A549 (cell line): ENCODE data around the gene THAP4. TPM values are rescaled to one million over a fixed set of nuclear protein-coding genes. Genes with fewer than 3 reads are reported as not detected.

Source experiments
- ATAC-seq, 2 experiments: fragments of 200-7000 bp in 1 of 2; fragments of >200 bp in 1 of 2; cut with Nextera tagmentation in 1 of 2; cut with Tn5 transposase in 1 of 2; 3 replicates each; pipeline versions ENCODE4 v1.8.0 to v1.9.1; 2018 to 2020; ENCODE audit warnings: mild to moderate bottlenecking in 1 of 2, moderate library complexity in 1 of 2
- CTCF ChIA-PET: fragments of 300-600 bp; sonication (Branson Sonifier 250); formaldehyde crosslinking; extraction: SDS; loops from one replicate; lab custom pipeline; 2021; ENCODE audit warnings: antibody characterized with exemption, inconsistent platforms; lab: Yijun Ruan, JAX
- POLR2A ChIA-PET: fragments of 350-600 bp; formaldehyde crosslinking; extraction: SDS; loops from one replicate; lab custom pipeline; 2021; ENCODE audit warnings: antibody characterized with exemption, inconsistent platforms; lab: Yijun Ruan, JAX
- DNase-seq, 2 experiments: peaks; one replicate each; pipeline versions ENCODE4 v3.0.0 to v3.0.0-alpha.2; 2011 to 2016; ENCODE audit warnings: low read depth in 1 of 2, low spot score in 1 of 2
- FAIRE-seq: peaks from 2 replicates; lab custom pipeline; 2011; peaks lifted over from hg19 to GRCh38; lab: Jason Lieb, UNC
- H3K27ac ChIP-seq, 2 experiments: fragments of >200 bp; sonication (Bioruptor Twin); formaldehyde crosslinking; 3 replicates each; pipeline ENCODE4 v1.5.1; 2016 to 2017
- H3K4me1 ChIP-seq: fragments of >200 bp; sonication (Bioruptor Twin); formaldehyde crosslinking; 3 replicates; pipeline ENCODE4 v1.6.1; 2016
- H3K4me2 ChIP-seq: fragments of >200 bp; sonication (Bioruptor Twin); formaldehyde crosslinking; 3 replicates; pipeline ENCODE4 v1.6.1; 2016
- H3K4me3 ChIP-seq: fragments of >200 bp; sonication (Bioruptor Twin); formaldehyde crosslinking; 3 replicates; pipeline ENCODE4 v1.5.1; 2016
- H3K9me3 ChIP-seq: fragments of >200 bp; sonication (Bioruptor Twin); formaldehyde crosslinking; 3 replicates; pipeline ENCODE4 v1.6.1; 2016
- ATOH8 ChIP-seq: fragments of 250-450 bp; sonication (Bioruptor Pico); IDR thresholded peaks from 2 replicates; pipeline ENCODE4 v1.5.0; 2020; ENCODE audit warnings: low read depth, mild to moderate bottlenecking, moderate library complexity
- CBX2 ChIP-seq: fragments of 200-600 bp; sonication (generic); IDR thresholded peaks from 2 replicates; pipeline ENCODE4 v1.6.1; 2016; ENCODE audit warnings: low read depth, mild to moderate bottlenecking, borderline replicate concordance
- E2F6 ChIP-seq: IDR thresholded peaks from 2 replicates; pipeline ENCODE4 v1.6.1; 2012; ENCODE audit warnings: low read depth, borderline replicate concordance
- EHF ChIP-seq: fragments of 250-450 bp; sonication (Bioruptor Pico); IDR thresholded peaks from 2 replicates; pipeline ENCODE4 v1.5.0; 2020; ENCODE audit warnings: mild to moderate bottlenecking
- EP300 ChIP-seq, 2 experiments: fragments of >200 bp; sonication (Bioruptor Twin); formaldehyde crosslinking; IDR thresholded peaks; 2 replicates in 1 of 2; 3 replicates in 1 of 2; pipeline ENCODE4 v1.6.1; 2016 to 2017
- FOXS1 ChIP-seq: fragments of 250-450 bp; sonication (Bioruptor Pico); IDR thresholded peaks from 2 replicates; pipeline ENCODE4 v1.5.0; 2020; ENCODE audit warnings: mild to moderate bottlenecking, moderate library complexity
- HDAC2 ChIP-seq: fragments of 200-600 bp; sonication (generic); IDR thresholded peaks from 2 replicates; pipeline ENCODE4 v1.6.1; 2016
- HES2 ChIP-seq: fragments of >200 bp; sonication (Bioruptor Twin); formaldehyde crosslinking; IDR thresholded peaks from 2 replicates; pipeline ENCODE4 v1.6.1; 2016
- HEYL ChIP-seq: fragments of 250-450 bp; sonication (Bioruptor Pico); IDR thresholded peaks from 2 replicates; pipeline ENCODE4 v1.8.0; 2021; ENCODE audit warnings: mild to moderate bottlenecking, moderate library complexity
- JUN ChIP-seq, 2 experiments: fragments of >200 bp; sonication (Bioruptor Twin); formaldehyde crosslinking; IDR thresholded peaks; 2 replicates in 1 of 2; 3 replicates in 1 of 2; pipeline ENCODE4 v1.6.1; 2016 to 2017
- JUNB ChIP-seq: fragments of >200 bp; sonication (Bioruptor Twin); formaldehyde crosslinking; IDR thresholded peaks from 2 replicates; pipeline ENCODE4 v1.6.1; 2016
- KDM1A ChIP-seq: fragments of 200-600 bp; sonication (generic); IDR thresholded peaks from 2 replicates; pipeline ENCODE4 v1.6.1; 2016; ENCODE audit warnings: low read depth, mild to moderate bottlenecking
- MAX ChIP-seq: IDR thresholded peaks from 2 replicates; pipeline ENCODE4 v1.6.1; 2012
- NPAS2 ChIP-seq: fragments of 250-450 bp; sonication (Bioruptor Pico); IDR thresholded peaks from 2 replicates; pipeline ENCODE4 v1.8.0; 2022; ENCODE audit warnings: mild to moderate bottlenecking, moderate library complexity, borderline replicate concordance
- NR3C1 ChIP-seq: fragments of >200 bp; sonication (Bioruptor Twin); formaldehyde crosslinking; IDR thresholded peaks from 3 replicates; pipeline ENCODE4 v1.6.1; 2017
- RAD21 ChIP-seq, 2 experiments: fragments of >200 bp in 1 of 2; sonication (Bioruptor Twin) in 1 of 2; formaldehyde crosslinking in 1 of 2; IDR thresholded peaks in 1 of 2; conservative IDR thresholded peaks in 1 of 2; 2 replicates in 1 of 2; 3 replicates in 1 of 2; pipeline ENCODE4 v1.6.1; 2012 to 2018; ENCODE audit warnings: inconsistent platforms in 1 of 2
- RCOR1 ChIP-seq: fragments of 150-350 bp; IDR thresholded peaks from 2 replicates; pipeline ENCODE4 v1.6.1; 2014; ENCODE audit warnings: antibody characterized with exemption, low read length, low read depth
- RNF2 ChIP-seq: fragments of 200-600 bp; sonication (generic); IDR thresholded peaks from 2 replicates; pipeline ENCODE4 v1.6.1; 2016; ENCODE audit warnings: low read depth, mild to moderate bottlenecking, antibody characterized with exemption, moderate library complexity, borderline replicate concordance
- SMC3 ChIP-seq: fragments of >200 bp; sonication (Bioruptor Twin); formaldehyde crosslinking; IDR thresholded peaks from 3 replicates; pipeline ENCODE4 v1.6.1; 2018; ENCODE audit warnings: inconsistent platforms
- SREBF2 ChIP-seq: fragments of 450-650 bp; IDR thresholded peaks from 2 replicates; pipeline ENCODE4 v1.6.1; 2014; ENCODE audit warnings: mild to moderate bottlenecking, moderate library complexity
- ZFP36 ChIP-seq: fragments of 450-650 bp; IDR thresholded peaks from 2 replicates; pipeline ENCODE4 v1.6.1; 2014; ENCODE audit warnings: borderline replicate concordance; ENCODE audit not compliant: partially characterized antibody
- ZSCAN20 ChIP-seq: fragments of 250-450 bp; sonication (Bioruptor Pico); IDR thresholded peaks from 2 replicates; pipeline ENCODE4 v1.8.0; 2022; ENCODE audit warnings: mild to moderate bottlenecking, moderate library complexity
- WGBS: methylation state at CpG from one replicate; pipeline ENCODE4 v1.1.6; 2017; ENCODE audit errors: missing lambda C conversion rate; 5-methylcytosine and 5-hydroxymethylcytosine counted together
- polyA plus RNA-seq, 4 experiments: library from polyadenylated mRNA; depleted of rRNA in 3 of 4; stranded (reverse); fragments of >200 nt; fragmentation: RNase III in 1 of 4; extraction: RNeasy Plus Mini Kit Qiagen cat#74134 plus additional on column Dnase treatment in 1 of 4; gene quantifications; 2 replicates in 3 of 4; 3 replicates in 1 of 4; pipeline ENCODE4 v1.2.3, GENCODE V29; 2011 to 2017
- TF ChIP-seq, protein P1 (sequence below): IDR thresholded peaks from 2 replicates; pipeline ENCODE4 v1.6.1; 2012
- TF ChIP-seq, protein P2 (sequence below): fragments of >200 bp; sonication (Bioruptor Twin); formaldehyde crosslinking; IDR thresholded peaks from 3 replicates; pipeline ENCODE4 v1.6.1; 2016
- TF ChIP-seq, protein P3 (sequence below): fragments of >200 bp; sonication (Bioruptor Twin); formaldehyde crosslinking; IDR thresholded peaks from 3 replicates; pipeline ENCODE4 v1.5.1; 2016

THAP4 gene
- polyA plus RNA-seq, 2 of the 4 experiments (the other 2 are of a cell fraction) = 36.1 to 51.0 TPM

GRCh38 chr2:241597561-241597960 lies 39.4 kb downstream of the THAP4 start:
- no peak overlapping the region for H3K4me2 ChIP-seq
- no peak for DNase-seq
- FAIRE-seq = no peak
- H3K4me1 ChIP-seq = no peaks in the 10 kb centered on the region
- TF ChIP-seq SMC3 (no peak), RCOR1 (no peak), JUN (IDR thresholded peaks at IDR 0.05) (no peak), SREBF2 (no peak), EP300 (IDR thresholded peaks at IDR 0.05) (no peak), ATOH8 (CRISPR knock-in tag) (no peak), ZSCAN20 (CRISPR knock-in tag) (no peak), RAD21 (conservative IDR thresholded peaks at IDR 0.05 in 1 of 2, IDR thresholded peaks at IDR 0.05 in 1 of 2) (no peak)
- TF ChIP-seq, protein P1, sequence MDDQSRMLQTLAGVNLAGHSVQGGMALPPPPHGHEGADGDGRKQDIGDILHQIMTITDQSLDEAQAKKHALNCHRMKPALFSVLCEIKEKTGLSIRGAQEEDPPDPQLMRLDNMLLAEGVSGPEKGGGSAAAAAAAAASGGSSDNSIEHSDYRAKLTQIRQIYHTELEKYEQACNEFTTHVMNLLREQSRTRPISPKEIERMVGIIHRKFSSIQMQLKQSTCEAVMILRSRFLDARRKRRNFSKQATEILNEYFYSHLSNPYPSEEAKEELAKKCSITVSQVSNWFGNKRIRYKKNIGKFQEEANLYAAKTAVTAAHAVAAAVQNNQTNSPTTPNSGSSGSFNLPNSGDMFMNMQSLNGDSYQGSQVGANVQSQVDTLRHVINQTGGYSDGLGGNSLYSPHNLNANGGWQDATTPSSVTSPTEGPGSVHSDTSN = no peak
- H3K4me3 ChIP-seq = no peak overlapping the region
- no peak overlapping the region for H3K27ac ChIP-seq
- POLR2A ChIA-PET = no interaction called here
- CTCF ChIA-PET = interaction anchor here (0.9 to 1.6 kb wide), 4 partner anchors 30 to 281 kb away, joined by 3 to 4 read pairs (median 4); partner anchors contain the start of gene BOK
- no peaks in the 10 kb centered on the region for H3K9me3 ChIP-seq
- no peak for ATAC-seq
- 95% methylated on average over 6 of the region's 6 CpGs for WGBS

DNA sequence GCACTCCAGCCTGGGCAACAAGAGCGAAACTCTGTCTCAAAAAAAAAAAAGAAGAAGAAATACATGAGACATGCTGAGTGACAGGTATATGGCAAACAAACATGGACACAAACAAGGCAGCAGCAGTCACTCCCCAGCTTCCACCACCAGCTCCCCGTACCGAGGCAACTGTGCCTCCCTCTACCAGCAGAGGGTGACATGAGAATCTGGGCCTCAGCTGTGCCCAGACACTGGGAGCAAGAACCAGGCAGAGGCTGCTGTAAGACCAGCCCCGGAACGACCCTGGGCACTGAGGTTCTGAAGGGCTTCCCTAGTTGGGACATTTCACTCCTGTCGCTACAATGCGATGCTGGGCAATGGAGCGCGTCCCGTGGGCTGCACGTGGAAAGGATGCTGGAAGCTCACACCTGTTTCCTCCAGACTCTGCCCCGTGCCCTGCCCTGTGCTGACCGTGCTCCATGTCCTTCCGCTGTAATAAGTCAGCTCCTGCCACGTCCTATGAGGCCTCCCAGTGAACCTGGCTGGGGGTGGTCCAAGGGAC lies 41.3 kb downstream of the THAP4 start:
- POLR2A ChIA-PET = no interaction called here
- FAIRE-seq = no peak
- H3K4me3 ChIP-seq = no peak overlapping the region
- H3K4me2 ChIP-seq = no peak overlapping the region
- CTCF ChIA-PET = interaction anchor here (0.9 to 1.1 kb wide), 2 partner anchors 40 to 64 kb away, joined by 3 to 4 read pairs; no protein-coding TSS in a partner anchor
- H3K27ac ChIP-seq = no peak overlapping the region
- no peaks in the 10 kb centered on the region for H3K4me1 ChIP-seq
- WGBS = 97% methylated on average over 15 of the region's 15 CpGs
- TF ChIP-seq ATOH8 (CRISPR knock-in tag) = no peak
- TF ChIP-seq KDM1A = no peak
- no peak for TF ChIP-seq MAX
- no peak for TF ChIP-seq NR3C1
- TF ChIP-seq NPAS2 (CRISPR knock-in tag) = no peak
- TF ChIP-seq HES2 = no peak
- TF ChIP-seq, protein P1 = no peak
- no peak for TF ChIP-seq EHF (CRISPR knock-in tag)
- TF ChIP-seq, protein P2, sequence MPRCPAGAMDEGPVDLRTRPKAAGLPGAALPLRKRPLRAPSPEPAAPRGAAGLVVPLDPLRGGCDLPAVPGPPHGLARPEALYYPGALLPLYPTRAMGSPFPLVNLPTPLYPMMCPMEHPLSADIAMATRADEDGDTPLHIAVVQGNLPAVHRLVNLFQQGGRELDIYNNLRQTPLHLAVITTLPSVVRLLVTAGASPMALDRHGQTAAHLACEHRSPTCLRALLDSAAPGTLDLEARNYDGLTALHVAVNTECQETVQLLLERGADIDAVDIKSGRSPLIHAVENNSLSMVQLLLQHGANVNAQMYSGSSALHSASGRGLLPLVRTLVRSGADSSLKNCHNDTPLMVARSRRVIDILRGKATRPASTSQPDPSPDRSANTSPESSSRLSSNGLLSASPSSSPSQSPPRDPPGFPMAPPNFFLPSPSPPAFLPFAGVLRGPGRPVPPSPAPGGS = no peak
- TF ChIP-seq, protein P3, sequence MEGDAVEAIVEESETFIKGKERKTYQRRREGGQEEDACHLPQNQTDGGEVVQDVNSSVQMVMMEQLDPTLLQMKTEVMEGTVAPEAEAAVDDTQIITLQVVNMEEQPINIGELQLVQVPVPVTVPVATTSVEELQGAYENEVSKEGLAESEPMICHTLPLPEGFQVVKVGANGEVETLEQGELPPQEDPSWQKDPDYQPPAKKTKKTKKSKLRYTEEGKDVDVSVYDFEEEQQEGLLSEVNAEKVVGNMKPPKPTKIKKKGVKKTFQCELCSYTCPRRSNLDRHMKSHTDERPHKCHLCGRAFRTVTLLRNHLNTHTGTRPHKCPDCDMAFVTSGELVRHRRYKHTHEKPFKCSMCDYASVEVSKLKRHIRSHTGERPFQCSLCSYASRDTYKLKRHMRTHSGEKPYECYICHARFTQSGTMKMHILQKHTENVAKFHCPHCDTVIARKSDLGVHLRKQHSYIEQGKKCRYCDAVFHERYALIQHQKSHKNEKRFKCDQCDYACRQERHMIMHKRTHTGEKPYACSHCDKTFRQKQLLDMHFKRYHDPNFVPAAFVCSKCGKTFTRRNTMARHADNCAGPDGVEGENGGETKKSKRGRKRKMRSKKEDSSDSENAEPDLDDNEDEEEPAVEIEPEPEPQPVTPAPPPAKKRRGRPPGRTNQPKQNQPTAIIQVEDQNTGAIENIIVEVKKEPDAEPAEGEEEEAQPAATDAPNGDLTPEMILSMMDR = no peak
- TF ChIP-seq ZFP36 = no peak
- no peak for TF ChIP-seq CBX2
- no peak for TF ChIP-seq JUNB
- TF ChIP-seq E2F6 = no peak
- TF ChIP-seq RNF2 = no peak
- no peak for TF ChIP-seq SREBF2
- TF ChIP-seq FOXS1 (CRISPR knock-in tag) = no peak
- TF ChIP-seq HDAC2 = no peak
- TF ChIP-seq HEYL (CRISPR knock-in tag) = no peak
- TF ChIP-seq SMC3 = no peak
- DNase-seq = peak in 1 of 2 experiments; percentile 21
- ATAC-seq = peak; percentile 39 to 71; a peak in 4 of 6 replicates
- no peaks in the 10 kb centered on the region; the same call in 2 of the 3 replicates for H3K9me3 ChIP-seq
